Prostate gland (tissue), 2 donors: Measurements from ENCODE around the gene AK9.

Experiments used
- POLR2A ChIP-seq: fragments of 450-650 bp; IDR thresholded peaks from one replicate; pipeline ENCODE4 v1.6.1; 2016; ENCODE audit warnings: antibody characterized with exemption, mild to moderate bottlenecking
- POLR2AphosphoS5 ChIP-seq: sonication (generic); formaldehyde crosslinking; IDR thresholded peaks from one replicate; pipeline ENCODE4 v1.6.1; 2017; ENCODE audit warnings: antibody characterized with exemption
- TF ChIP-seq, protein P1 (sequence below), 4 experiments: fragments of 200-600 bp in 2 of 4; fragments of 450-650 bp in 2 of 4; sonication (generic) in 2 of 4; IDR thresholded peaks; 1 replicate in 3 of 4; 2 replicates in 1 of 4; pipeline ENCODE4 v1.5.1; 2016 to 2019; ENCODE audit warnings: antibody characterized with exemption in 4 of 4, mild to moderate bottlenecking in 2 of 4, moderate library complexity in 2 of 4

DNA sequence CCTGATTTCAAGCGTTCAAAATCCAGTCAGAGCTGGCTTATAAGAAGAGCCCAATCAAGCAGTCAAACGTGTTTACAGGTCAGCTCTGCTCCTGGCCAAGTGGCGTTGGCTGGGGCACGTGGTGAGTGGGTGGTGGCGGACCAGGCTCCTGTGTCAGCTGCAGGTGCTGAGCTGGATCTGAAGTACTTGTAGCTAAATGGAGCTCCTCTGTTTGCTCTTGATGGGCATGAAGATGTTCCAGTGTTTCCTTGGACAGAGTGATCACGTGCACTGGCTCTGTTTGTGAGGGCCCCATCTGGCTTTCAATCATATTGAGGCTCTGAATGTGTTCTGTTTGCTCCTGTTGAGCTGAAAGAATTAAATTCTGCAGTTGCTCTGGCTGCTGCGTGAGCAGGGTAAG is 225.2 kb downstream of the AK9 start:
- TF ChIP-seq, protein P1, sequence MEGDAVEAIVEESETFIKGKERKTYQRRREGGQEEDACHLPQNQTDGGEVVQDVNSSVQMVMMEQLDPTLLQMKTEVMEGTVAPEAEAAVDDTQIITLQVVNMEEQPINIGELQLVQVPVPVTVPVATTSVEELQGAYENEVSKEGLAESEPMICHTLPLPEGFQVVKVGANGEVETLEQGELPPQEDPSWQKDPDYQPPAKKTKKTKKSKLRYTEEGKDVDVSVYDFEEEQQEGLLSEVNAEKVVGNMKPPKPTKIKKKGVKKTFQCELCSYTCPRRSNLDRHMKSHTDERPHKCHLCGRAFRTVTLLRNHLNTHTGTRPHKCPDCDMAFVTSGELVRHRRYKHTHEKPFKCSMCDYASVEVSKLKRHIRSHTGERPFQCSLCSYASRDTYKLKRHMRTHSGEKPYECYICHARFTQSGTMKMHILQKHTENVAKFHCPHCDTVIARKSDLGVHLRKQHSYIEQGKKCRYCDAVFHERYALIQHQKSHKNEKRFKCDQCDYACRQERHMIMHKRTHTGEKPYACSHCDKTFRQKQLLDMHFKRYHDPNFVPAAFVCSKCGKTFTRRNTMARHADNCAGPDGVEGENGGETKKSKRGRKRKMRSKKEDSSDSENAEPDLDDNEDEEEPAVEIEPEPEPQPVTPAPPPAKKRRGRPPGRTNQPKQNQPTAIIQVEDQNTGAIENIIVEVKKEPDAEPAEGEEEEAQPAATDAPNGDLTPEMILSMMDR (IDR thresholded peaks at IDR 0.05) = no peak
- no peak for TF ChIP-seq POLR2A
- no peak for TF ChIP-seq POLR2AphosphoS5
